NCI-H2227 (cell line): ENCODE measurements around the gene DNMT3L.
"Not testable (repeated sequence)": the region's sequence is repeated elsewhere in the genome, so short reads cannot be mapped to it uniquely, and the experiment has no call there.

Source experiments
- DNase-seq: peaks from one replicate; lab custom pipeline; 2025; ENCODE audit not compliant: unreplicated experiment; lab: John Stamatoyannopoulos, UW

Gene DNMT3L

GRCh38 chr21:44261675-44262295 is at the start of gene DNMT3L:
Gene DNMT3L, minus strand, starts transcription at chr21:44261897. Its CDS starts 638 bp downstream, at chr21:44261259.
- DNase-seq, result no peak

GRCh38 chr21:44310628-44311507 is 49.2 kb upstream of the DNMT3L start:
- no peak for DNase-seq

DNA sequence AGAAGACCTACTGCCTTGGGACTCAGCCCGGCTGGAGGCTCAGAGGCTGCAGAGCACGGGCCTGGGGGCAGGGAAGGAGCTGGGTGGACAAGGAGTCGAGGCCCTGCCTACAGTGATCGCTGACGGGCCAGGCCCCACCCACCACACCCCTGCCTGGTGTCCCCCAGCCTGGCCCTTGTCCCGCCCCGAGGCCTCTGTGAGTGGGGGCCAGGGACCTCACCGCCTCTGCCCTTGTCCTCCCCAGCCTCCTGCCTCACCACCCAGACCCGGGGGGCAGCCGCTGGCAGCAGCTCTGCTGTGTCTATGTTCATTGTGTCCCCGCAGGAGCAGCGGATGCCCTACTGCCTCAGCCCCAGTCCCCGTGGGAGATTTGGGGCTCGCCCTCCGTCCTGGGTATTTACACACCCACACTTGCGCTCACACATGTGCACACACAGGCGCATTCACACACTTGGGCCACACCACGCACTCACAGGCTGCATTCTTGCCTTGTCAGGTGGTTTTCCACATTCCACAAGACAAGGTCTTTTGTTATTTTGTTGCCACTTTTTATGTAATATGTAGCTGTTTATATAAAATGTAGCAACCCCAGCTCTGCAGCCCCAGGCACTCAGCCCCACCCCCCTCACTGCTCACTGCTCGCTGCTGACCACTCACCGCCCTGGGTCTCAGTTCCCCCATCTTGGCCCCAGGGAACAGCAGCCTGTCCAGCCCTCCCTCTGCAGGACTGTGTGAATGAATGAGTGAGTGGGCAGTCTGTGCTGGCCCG is 45.4 kb upstream of the DNMT3L start:
- no peak for DNase-seq

DNA sequence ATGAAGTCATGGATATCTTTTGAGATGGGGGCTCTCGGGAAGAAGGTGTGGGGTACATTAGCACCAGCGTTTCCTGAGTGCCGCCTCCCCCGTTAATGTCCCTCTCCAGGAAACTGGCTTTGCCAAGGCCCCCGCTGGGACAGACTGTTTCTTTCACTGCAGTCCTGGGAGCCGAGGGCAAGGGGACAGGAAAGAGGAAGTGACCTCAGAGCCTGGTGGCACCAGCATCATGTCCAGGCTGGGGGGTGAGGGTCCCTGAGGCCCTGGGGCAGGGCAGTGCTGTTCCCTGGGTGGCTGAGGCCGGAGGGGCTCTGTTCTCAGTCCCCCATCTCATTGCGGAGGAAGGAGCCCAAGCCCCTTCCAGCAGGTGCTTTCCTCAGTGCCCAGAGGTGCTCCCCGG is 44.0 kb upstream of the DNMT3L start:
- DNase-seq, result no peak

DNA sequence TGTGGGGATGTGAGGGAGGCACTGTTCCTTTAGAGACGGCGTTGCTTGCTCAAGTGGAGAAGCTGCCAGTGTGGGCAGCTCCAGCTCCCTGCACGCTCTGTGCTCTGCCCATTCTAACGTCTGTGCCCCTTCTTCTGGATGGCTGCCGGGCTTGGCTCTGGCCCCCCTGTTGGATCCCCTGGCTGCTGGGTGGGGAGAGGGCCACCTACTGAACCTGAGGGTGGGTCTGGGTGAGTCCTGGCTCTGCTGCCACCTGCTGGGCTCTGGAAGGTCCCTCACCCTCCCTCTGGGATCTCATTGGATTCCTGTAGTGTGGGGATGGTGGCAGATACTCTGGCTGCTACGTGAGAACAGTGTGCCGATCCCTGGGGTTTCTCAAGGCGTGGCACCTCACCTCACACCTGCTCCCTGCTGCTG is 43.2 kb upstream of the DNMT3L start:
- peak; percentile 42 for DNase-seq

DNA sequence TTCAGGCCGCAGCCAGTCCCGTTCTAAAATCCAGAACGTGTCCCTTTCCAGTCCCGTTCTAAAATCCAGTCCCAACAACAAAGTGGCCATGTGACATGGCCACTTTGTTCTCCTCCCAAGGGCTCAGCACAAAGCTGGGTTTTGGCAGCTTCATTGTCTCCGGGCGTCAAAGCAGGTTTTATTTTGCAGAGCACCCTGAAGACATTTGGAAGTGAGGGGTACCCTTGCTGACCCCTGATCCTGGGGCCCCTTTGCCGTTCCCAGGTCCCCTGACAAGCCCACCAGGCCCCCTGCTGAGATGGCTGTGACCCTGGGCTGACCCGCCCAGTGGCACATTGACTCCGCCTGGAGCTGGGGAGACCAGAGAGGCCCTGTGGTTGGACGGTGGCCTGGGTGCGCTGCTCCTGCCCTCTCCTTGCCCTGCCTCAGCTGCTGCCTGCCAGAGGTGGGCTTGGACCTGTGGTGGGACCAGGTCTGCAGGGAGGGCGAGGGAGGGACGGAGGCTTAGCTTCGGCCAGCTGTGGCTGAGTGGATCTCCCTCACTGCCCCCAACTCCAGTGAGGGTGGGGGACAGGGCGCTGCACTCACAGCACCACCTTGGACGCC is 42.4 kb upstream of the DNMT3L start:
- DNase-seq, result no peak

DNA sequence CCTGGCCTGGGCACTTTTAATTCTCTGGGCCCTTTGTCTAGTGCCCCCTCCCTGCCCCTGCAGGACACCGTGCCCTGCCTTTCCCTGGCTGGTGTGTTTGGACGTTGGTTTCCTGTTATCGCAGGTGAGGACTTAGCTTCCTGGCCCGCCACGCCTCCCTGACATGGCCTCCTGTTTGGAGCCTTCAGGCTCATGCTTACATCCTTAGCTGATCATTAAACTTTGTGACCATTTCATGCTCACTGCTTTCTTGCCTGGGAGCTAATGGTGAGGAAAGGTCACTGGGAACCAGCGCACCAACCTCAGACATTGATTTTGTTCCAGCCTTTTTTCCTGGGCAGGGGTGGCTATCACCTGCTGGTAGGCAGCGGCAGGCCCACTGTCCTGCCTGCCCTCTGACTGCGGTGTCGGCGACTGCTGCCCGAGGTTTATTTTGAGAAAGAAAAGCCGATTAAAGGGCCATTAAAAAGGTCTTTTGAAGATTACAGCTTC is 41.8 kb upstream of the DNMT3L start:
- no peak for DNase-seq

DNA sequence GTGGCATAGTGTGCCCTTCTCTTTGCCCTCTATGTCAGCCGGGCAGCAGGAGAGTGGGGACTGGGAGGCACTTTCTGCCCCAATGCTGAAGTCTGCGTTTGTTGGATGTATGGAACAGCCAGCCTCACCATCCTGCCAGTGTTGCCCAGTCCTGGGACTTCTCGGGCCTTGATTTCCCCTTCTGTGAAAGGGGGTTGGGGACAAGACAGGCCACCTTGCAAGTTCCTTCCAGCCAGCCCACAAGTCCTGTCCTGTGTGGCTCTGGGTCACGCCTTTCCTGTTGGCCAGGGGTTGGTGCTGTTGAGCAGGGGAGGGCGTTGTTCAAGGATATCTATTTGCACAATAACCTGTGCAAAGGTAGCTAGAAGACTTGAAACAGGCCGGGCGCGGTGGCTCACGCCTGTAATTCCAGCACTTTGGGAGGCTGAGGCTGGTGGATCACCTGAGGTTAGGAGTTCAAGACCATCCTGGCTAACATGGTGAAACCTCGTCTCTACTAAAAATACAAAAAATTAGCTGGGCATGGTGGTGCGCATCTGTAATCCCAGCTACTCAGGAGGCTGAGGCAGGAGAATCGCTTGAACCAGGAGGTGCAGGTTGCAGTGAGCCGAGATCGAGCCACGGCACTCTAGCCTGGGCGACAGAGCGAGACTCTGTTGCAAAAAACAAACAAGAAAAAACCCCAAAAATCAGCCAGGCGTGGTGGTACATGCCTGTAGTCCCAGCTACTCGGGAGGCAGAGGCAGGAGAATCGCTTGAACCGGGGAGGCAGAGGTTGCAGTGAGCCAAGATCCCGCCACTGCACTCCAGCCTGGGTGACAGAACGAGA is 41.1 kb upstream of the DNMT3L start:
- DNase-seq, result not testable (repeated sequence)

- DNase-seq, result no peak
Observed at GRCh38 chr21:44301961-44302406, 40.3 kb upstream of the DNMT3L start.

DNA sequence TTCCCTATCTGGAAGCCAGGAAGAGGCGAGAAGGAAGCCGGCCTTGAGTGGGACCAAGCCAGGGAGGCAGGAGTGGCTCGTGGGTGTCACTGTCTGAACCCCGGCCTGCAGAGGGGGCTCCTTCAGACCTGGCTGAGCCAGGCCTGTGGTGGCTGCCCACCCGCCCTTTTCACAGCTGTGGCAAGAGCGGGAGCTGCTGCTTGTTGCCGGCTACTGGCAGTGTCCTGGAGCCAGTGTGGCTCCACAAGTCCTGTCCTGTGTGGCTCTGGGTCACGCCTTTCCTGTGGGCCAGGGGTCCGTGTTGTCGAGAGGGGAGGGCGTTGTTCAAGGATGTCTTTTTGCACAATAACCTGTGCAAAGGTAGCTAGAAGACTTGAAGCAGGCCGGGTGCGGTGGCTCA is 39.4 kb upstream of the DNMT3L start:
- DNase-seq, result no peak

DNA sequence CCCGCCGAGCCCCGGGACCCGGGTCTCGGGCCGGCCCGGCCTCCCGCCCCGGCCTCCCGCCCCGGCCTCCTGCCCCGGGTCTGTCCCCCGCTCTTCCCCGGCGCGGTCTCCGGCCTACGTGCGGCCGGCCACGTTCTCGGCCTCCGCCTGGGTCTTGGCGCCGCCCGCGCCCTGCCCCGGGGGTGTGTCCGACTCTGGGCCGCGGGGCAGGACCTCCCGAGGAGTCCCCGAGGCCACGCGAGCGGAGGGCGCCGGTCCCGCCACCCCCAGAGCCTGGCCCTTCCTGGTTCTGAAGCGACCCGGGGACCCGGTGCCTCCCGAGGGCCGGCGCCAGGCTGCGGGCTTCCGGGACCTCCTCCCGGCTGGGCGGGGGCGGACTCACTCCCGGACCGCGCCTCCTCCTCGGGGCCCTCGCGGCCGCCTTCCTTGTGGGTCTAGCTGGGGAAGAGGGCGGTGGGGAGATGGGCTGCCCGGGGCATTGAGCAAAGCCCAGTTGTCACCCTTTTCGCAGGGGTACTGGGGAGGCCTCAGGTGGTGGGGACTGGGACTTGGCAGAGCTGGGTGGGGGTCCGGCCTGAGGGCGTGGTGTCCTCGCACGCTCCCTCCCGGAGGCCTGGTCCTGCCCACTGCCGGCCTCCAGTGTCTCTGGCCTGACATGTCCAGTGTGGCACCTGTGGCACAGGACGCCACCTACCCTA is 38.7 kb upstream of the DNMT3L start:
- peak; percentile 75 for DNase-seq

DNA sequence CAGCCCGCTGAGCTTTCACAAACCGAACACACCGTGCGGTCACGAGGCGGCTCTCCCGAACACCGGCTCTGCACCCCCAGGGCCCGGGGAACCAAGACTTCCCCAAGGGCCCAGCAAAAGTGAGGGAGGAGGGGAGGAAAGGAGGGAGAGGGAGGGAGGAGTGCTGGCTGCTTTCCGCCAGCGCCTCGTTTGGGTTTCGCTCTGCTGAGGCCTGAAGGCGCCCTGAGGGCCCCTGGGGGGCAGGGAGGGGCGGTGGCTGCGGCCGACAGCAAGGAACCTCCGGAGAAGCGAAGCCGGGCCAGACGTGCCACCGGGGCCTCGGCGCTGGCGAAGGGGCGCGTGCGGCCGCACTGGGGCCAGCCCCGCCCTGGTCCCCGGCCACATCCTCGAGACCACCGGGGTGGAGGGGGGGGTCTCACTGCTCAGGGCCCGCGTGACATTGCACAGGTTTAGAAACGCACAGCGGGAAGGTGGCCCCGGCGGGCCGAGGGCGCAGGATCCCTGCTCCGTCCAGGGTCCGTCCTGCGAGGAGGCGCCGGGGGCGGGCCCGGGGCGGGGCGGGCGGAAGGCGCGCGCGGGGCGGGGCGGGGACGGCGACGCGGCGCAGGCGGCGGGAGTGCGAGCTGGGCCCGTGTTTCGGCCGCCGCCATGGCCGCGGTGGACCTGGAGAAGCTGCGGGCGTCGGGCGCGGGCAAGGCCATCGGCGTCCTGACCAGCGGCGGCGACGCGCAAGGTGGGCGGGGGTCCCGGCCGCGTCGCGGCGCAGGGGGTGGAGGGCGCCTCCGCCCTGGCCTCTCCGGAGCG is 38.0 kb upstream of the DNMT3L start, which contains the start of gene PFKL:
PFKL (plus strand) TSS at position 596 of the 804 bp plus-strand sequence; CDS start at position 649, 53 bp downstream.
- peak; percentile 76 for DNase-seq

- DNase-seq, result peak; percentile 59
Observed at GRCh38 chr21:44299085-44299457, 37.4 kb upstream of the DNMT3L start.

- DNase-seq, result no peak
Observed at GRCh38 chr21:44298301-44298700, 36.6 kb upstream of the DNMT3L start.

- DNase-seq, result peak; percentile 81
Observed at GRCh38 chr21:44297525-44298290, 36.0 kb upstream of the DNMT3L start.

- DNase-seq, result no peak
Observed at GRCh38 chr21:44296916-44297315, 35.2 kb upstream of the DNMT3L start.

- DNase-seq, result no peak
Observed at GRCh38 chr21:44296103-44296519, 34.4 kb upstream of the DNMT3L start.

DNA sequence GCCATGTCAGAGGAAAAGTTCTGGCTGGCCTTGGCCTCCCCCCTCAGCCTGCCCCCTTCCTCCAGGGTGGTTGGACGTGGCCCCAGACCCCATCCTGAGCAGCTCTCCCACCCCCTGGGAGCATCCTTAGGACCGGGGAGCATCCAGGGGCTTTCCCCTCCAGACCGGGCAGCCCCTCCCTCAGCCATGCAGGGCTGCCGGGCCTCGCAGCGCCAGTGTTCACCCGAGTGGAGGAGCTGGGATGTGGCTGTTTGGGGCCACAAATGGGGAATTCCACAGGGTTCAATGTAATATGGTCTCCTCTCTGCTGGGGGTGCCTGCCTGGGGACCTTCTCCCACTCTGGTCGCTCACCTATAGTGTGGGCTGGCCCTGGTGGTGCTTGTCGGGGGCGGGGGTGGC is 33.9 kb upstream of the DNMT3L start:
- no peak for DNase-seq
